ENCODE measurements around the gene LDB1.

Gene LDB1

GRCh38 chr10:102120991-102121738 lies 997 bp upstream of the LDB1 start:
- peaks cover 36% of the 10 kb centered on the region for H3K4me1 ChIP-seq (ENCODE audit: low read length)
- peak overlapping the region; percentile 97 for H3K4me3 ChIP-seq (ENCODE audit: low read length)
- no peaks in the 10 kb centered on the region for H3K9me3 ChIP-seq (ENCODE audit: insufficient read depth, low read length)
- peak overlapping the region; percentile 99 for H3K4me2 ChIP-seq (ENCODE audit: low read length)
- peaks cover 43% of the 10 kb centered on the region for H3K79me2 ChIP-seq (ENCODE audit: low read length)
- TF ChIP-seq EZH2phosphoT487 (IDR thresholded peaks at IDR 0.05; ENCODE audit: low read depth) = no peak
- no peak for TF ChIP-seq CTCF (IDR thresholded peaks at IDR 0.05; ENCODE audit: low read depth, low read length)
- H4K20me1 ChIP-seq (ENCODE audit: insufficient read depth, low read length) = no peaks in the 10 kb centered on the region
- H3K27ac ChIP-seq (ENCODE audit: low read length) = peak overlapping the region; percentile 92
- H3K9ac ChIP-seq (ENCODE audit: low read length) = peak overlapping the region; percentile 95
- H3K27me3 ChIP-seq (ENCODE audit: low read depth, low read length) = no peaks in the 10 kb centered on the region
- no peaks in the 10 kb centered on the region for H3K36me3 ChIP-seq (replicated peaks; ENCODE audit: low read depth, low read length)
- H2AFZ ChIP-seq (ENCODE audit: low read depth, low read length) = no peak overlapping the region; the same call in 1 of the 2 replicates

- Histone ChIP-seq H3K4me1 (ENCODE audit: low read length) (peaks cover 47% of the 10 kb centered on the region), H4K20me1 (ENCODE audit: insufficient read depth, low read length) (no peaks in the 10 kb centered on the region), H3K79me2 (ENCODE audit: low read length) (peaks cover 58% of the 10 kb centered on the region), H3K4me2 (ENCODE audit: low read length) (peak overlapping the region; percentile 99), H3K4me3 (ENCODE audit: low read length) (peak overlapping the region; percentile 97), H3K27me3 (ENCODE audit: low read depth, low read length) (no peaks in the 10 kb centered on the region), H3K9me3 (ENCODE audit: insufficient read depth, low read length) (no peaks in the 10 kb centered on the region), H2AFZ (ENCODE audit: low read depth, low read length) (no peak overlapping the region), H3K27ac (ENCODE audit: low read length) (peak overlapping the region; percentile 92), H3K36me3 (replicated peaks; ENCODE audit: low read depth, low read length) (no peaks in the 10 kb centered on the region), H3K9ac (ENCODE audit: low read length) (peak overlapping the region; percentile 95)
- TF ChIP-seq CTCF (IDR thresholded peaks at IDR 0.05; ENCODE audit: low read depth, low read length) (no peak), EZH2phosphoT487 (IDR thresholded peaks at IDR 0.05; ENCODE audit: low read depth) (no peak)
Measured at GRCh38 chr10:102119417-102120141, 589 bp downstream of the LDB1 start.

- peaks cover 64% of the 10 kb centered on the region for H3K79me2 ChIP-seq (ENCODE audit: low read length)
- H3K9me3 ChIP-seq (ENCODE audit: insufficient read depth, low read length) = no peaks in the 10 kb centered on the region
- H3K36me3 ChIP-seq (replicated peaks; ENCODE audit: low read depth, low read length) = no peaks in the 10 kb centered on the region
- H3K9ac ChIP-seq (ENCODE audit: low read length) = peak overlapping the region; percentile 95
- no peaks in the 10 kb centered on the region for H3K27me3 ChIP-seq (ENCODE audit: low read depth, low read length)
- peaks cover 47% of the 10 kb centered on the region for H3K4me1 ChIP-seq (ENCODE audit: low read length)
- peak overlapping the region; percentile 92 for H3K27ac ChIP-seq (ENCODE audit: low read length)
- H2AFZ ChIP-seq (ENCODE audit: low read depth, low read length) = no peak overlapping the region
- H3K4me2 ChIP-seq (ENCODE audit: low read length) = peak overlapping the region; percentile 99
- TF ChIP-seq EZH2phosphoT487 (IDR thresholded peaks at IDR 0.05; ENCODE audit: low read depth) (no peak), CTCF (IDR thresholded peaks at IDR 0.05; ENCODE audit: low read depth, low read length) (no peak)
- peak overlapping the region; percentile 97 for H3K4me3 ChIP-seq (ENCODE audit: low read length)
- peaks cover 3% of the 10 kb centered on the region; the same call in 1 of the 2 replicates for H4K20me1 ChIP-seq (ENCODE audit: insufficient read depth, low read length)
Measured at GRCh38 chr10:102118867-102119266, 1.3 kb downstream of the LDB1 start.

Measured in OCI-LY3 (cell line).